ENCODE results near the gene DOP1A.

DOP1A gene

GRCh38 chr6:83083476-83083875, 16.0 kb downstream of the DOP1A start:
- DNase-seq (ENCODE audit: low spot score): no peak

GRCh38 chr6:83086751-83087150, 19.3 kb downstream of the DOP1A start:
- no peak for DNase-seq (ENCODE audit: low spot score)

- peak; percentile 50 for DNase-seq (ENCODE audit: low spot score)
Measured at GRCh38 chr6:83092756-83093399, 25.4 kb downstream of the DOP1A start.

- peak; percentile 54 for DNase-seq (ENCODE audit: low spot score)
Measured at GRCh38 chr6:83096791-83097190, 29.3 kb downstream of the DOP1A start.

- peak; percentile 9 for DNase-seq (ENCODE audit: low spot score)
Measured at GRCh38 chr6:83097204-83097603, 29.7 kb downstream of the DOP1A start.

- no peak for DNase-seq (ENCODE audit: low spot score)
Measured at GRCh38 chr6:83097675-83098074, 30.2 kb downstream of the DOP1A start.

GRCh38 chr6:83098589-83098988, 31.1 kb downstream of the DOP1A start:
- DNase-seq (ENCODE audit: low spot score): no peak

- DNase-seq (ENCODE audit: low spot score): no peak
Measured at GRCh38 chr6:83108378-83108777, 40.9 kb downstream of the DOP1A start.

GRCh38 chr6:83113258-83113657, 45.8 kb downstream of the DOP1A start:
- DNase-seq (ENCODE audit: low spot score): no peak

- no peak for DNase-seq (ENCODE audit: low spot score)
Measured at GRCh38 chr6:83114164-83114563, 46.7 kb downstream of the DOP1A start.

- DNase-seq (ENCODE audit: low spot score): no peak
Measured at GRCh38 chr6:83117802-83118201, 50.3 kb downstream of the DOP1A start.

- DNase-seq (ENCODE audit: low spot score): no peak
Measured at GRCh38 chr6:83119742-83120300, 52.4 kb downstream of the DOP1A start.

GRCh38 chr6:83124553-83124952, 57.1 kb downstream of the DOP1A start:
- DNase-seq (ENCODE audit: low spot score): no peak

- no peak for DNase-seq (ENCODE audit: low spot score)
Measured at GRCh38 chr6:83125425-83125824, 58.0 kb downstream of the DOP1A start.

GRCh38 chr6:83126223-83126622, 58.8 kb downstream of the DOP1A start:
- no peak for DNase-seq (ENCODE audit: low spot score)

GRCh38 chr6:83126807-83127206, 59.3 kb downstream of the DOP1A start:
- no peak for DNase-seq (ENCODE audit: low spot score)

GRCh38 chr6:83127258-83127657, 59.8 kb downstream of the DOP1A start:
- DNase-seq (ENCODE audit: low spot score): no peak

- no peak for DNase-seq (ENCODE audit: low spot score)
Measured at GRCh38 chr6:83127976-83128375, 60.5 kb downstream of the DOP1A start.

GRCh38 chr6:83132121-83132520, 64.7 kb downstream of the DOP1A start:
- no peak for DNase-seq (ENCODE audit: low spot score)

GRCh38 chr6:83138118-83138722, 70.7 kb downstream of the DOP1A start:
- DNase-seq (ENCODE audit: low spot score): no peak

GRCh38 chr6:83138758-83139157, 71.3 kb downstream of the DOP1A start:
- DNase-seq (ENCODE audit: low spot score): no peak

- DNase-seq (ENCODE audit: low spot score): no peak
Measured at GRCh38 chr6:83151114-83151513, 83.6 kb downstream of the DOP1A start.

GRCh38 chr6:83152913-83153312, 85.4 kb downstream of the DOP1A start:
- DNase-seq (ENCODE audit: low spot score): no peak
